Peyer's patch (tissue), 4 donors: Measurements from ENCODE around the gene USP10.

Source experiments
- POLR2A ChIP-seq, 2 donors: fragments of 450-650 bp; IDR thresholded peaks; one replicate each; pipeline ENCODE4 v1.5.1; 2017; ENCODE audit warnings: antibody characterized with exemption in 2 of 2, mild to moderate bottlenecking in 2 of 2, moderate library complexity in 2 of 2
- TF ChIP-seq, protein P1 (sequence below), 6 experiments: fragments of 450-650 bp in 4 of 6; fragments of 200-600 bp in 2 of 6; sonication (generic) in 1 of 6; IDR thresholded peaks; one replicate each; pipeline ENCODE4 v1.5.1; 2017 to 2019; ENCODE audit warnings: antibody characterized with exemption in 6 of 6, mild to moderate bottlenecking in 3 of 6, moderate library complexity in 1 of 6

DNA sequence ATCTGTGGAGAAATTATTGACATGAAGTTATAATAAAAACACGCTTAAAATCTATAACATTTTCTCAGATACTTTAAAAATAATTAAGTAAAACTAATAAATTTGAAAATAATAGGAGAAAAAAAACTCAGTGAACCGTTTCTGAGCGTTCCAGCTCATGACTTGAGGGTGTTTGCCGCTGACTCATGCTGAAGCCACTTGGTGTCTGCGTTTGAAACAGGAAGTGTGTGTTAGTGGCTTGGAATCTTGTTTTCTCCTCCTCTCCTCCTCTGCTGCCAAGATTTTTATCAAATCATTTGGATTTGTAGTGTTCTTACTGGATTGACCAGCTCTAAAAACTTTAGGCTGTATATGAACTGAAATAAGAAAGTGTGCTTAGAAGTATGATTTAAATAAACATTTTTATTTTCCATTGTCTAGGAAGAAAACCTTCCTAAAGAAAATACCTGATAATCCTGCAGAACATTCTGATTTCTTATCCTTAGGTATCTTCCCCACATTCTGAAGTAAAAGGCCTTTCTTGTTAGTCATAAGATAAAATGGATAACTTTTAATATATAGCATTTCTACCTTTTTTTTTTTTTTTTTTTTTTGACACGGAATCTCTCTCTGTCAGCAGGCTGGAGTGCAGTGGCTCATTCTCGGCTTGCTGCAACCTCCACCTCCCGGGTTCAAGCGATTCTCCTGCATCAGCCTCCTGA, 30.8 kb downstream of the USP10 start:
- TF ChIP-seq, protein P1, sequence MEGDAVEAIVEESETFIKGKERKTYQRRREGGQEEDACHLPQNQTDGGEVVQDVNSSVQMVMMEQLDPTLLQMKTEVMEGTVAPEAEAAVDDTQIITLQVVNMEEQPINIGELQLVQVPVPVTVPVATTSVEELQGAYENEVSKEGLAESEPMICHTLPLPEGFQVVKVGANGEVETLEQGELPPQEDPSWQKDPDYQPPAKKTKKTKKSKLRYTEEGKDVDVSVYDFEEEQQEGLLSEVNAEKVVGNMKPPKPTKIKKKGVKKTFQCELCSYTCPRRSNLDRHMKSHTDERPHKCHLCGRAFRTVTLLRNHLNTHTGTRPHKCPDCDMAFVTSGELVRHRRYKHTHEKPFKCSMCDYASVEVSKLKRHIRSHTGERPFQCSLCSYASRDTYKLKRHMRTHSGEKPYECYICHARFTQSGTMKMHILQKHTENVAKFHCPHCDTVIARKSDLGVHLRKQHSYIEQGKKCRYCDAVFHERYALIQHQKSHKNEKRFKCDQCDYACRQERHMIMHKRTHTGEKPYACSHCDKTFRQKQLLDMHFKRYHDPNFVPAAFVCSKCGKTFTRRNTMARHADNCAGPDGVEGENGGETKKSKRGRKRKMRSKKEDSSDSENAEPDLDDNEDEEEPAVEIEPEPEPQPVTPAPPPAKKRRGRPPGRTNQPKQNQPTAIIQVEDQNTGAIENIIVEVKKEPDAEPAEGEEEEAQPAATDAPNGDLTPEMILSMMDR (IDR thresholded peaks at IDR 0.05), result no peak
- TF ChIP-seq POLR2A (IDR thresholded peaks at IDR 0.05), result no peak
